ENCODE results near the gene MT1X. TPM values are rescaled to one million over a fixed set of nuclear protein-coding genes. Genes with fewer than 3 reads are reported as not detected.

Gene MT1X
- total RNA-seq, 1 donor from 2014 or later: 3,049 TPM

DNA sequence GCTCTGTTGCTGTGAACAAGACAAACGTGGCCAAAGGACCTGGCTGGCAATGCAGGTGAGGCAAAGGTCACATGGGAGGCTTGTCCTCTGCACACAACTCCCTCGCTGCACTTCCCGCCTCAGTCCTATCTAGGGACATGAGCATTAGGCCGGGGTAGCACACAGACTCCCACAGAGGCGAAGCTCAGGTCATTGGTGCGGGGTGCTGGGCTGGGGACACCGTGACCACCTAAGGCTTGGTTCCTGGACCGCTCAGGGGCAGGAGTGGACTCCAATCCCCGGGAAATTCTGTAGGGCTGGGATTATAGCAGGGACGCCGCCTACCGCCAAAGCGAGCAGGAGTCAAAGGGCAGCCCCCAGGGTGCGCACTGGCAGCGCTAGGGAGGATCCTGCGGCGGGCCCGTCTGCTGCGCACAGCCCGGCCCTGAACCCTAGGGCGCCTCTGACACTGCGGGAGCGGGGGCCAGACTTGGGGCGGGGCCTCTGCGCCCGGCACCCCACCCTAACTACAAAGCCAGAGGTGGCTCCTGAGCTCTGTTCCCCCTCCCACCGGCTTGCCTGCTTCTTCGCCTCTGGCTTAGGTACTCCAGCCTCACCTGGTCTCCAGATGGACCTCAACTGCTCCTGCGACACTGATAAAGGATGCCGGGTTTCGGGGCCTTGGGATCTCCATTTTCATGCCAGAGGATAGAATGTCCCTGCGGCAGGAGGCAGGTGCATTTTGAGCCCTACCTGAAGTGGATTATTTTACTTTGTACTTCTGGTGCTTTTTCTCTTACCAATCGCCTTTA lies 34.4 kb upstream of the MT1X start:
- Histone ChIP-seq H3K4me3 (no peak overlapping the region), H3K36me3 (no peaks in the 10 kb centered on the region), H3K4me1 (peaks cover 12% of the 10 kb centered on the region), H3K27ac (no peak overlapping the region), H3K9me3 (no peaks in the 10 kb centered on the region), H3K27me3 (no peaks in the 10 kb centered on the region)
- DNase-seq (ENCODE audit: extremely low spot score in 2 of 2): no peak
- TF ChIP-seq, protein P1, sequence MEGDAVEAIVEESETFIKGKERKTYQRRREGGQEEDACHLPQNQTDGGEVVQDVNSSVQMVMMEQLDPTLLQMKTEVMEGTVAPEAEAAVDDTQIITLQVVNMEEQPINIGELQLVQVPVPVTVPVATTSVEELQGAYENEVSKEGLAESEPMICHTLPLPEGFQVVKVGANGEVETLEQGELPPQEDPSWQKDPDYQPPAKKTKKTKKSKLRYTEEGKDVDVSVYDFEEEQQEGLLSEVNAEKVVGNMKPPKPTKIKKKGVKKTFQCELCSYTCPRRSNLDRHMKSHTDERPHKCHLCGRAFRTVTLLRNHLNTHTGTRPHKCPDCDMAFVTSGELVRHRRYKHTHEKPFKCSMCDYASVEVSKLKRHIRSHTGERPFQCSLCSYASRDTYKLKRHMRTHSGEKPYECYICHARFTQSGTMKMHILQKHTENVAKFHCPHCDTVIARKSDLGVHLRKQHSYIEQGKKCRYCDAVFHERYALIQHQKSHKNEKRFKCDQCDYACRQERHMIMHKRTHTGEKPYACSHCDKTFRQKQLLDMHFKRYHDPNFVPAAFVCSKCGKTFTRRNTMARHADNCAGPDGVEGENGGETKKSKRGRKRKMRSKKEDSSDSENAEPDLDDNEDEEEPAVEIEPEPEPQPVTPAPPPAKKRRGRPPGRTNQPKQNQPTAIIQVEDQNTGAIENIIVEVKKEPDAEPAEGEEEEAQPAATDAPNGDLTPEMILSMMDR (IDR thresholded peaks at IDR 0.05): no peak
- TF ChIP-seq POLR2AphosphoS5 (IDR thresholded peaks at IDR 0.05; ENCODE audit: insufficient read depth in 1 of 2, low read depth in 1 of 2): no peak
- TF ChIP-seq POLR2A (IDR thresholded peaks at IDR 0.05): no peak
- intact Hi-C loops (cut with DNase I): no loop called here

DNA sequence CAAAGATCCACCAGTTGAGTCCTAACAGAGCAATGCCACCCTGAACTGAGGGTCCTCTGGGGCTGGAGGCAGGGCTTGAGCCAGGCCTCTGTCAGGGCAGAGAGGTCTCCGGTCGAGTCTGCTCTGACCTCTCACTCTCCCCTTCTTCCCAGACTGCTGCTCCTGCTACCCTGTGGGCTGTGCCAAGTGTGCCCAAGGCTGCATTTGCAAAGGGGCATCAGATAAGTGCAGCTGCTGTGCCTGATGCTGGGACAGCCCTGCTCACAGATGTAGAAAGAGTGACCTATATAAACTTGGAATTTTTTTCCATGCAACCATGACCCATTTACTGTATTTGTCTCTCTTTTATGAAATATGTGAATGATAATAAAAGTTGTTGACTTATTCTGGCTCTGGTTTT lies 33.0 kb upstream of the MT1X start:
- Histone ChIP-seq H3K27me3 (no peaks in the 10 kb centered on the region), H3K27ac (no peak overlapping the region), H3K4me1 (no peaks in the 10 kb centered on the region), H3K4me3 (no peak overlapping the region), H3K9me3 (no peaks in the 10 kb centered on the region), H3K36me3 (no peaks in the 10 kb centered on the region)
- intact Hi-C loops (cut with DNase I): no loop called here
- no peak for DNase-seq (ENCODE audit: extremely low spot score in 2 of 2)
- TF ChIP-seq, protein P1 (IDR thresholded peaks at IDR 0.05): no peak
- TF ChIP-seq POLR2AphosphoS5 (IDR thresholded peaks at IDR 0.05; ENCODE audit: insufficient read depth in 1 of 2, low read depth in 1 of 2): no peak
- TF ChIP-seq POLR2A (IDR thresholded peaks at IDR 0.05): no peak

DNA sequence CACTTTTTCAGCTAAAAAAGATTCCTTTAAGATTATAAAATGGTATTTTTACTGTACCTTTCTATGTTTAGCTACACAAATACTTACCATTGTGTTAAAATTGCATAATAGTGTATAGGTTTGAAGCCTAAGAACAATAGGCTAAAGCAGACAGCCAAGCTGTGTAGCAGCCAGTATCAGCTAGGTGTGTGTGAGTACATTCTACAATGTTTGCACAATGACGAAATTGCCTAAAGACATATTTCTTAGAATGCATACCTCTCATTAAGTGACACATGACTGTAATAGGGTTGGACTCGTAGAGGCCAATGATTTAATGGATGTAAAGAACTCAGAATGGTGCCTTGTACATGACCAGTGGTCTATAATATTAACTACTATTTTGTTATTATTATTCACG lies 32.5 kb upstream of the MT1X start:
- Histone ChIP-seq H3K4me3 (no peak overlapping the region), H3K4me1 (no peaks in the 10 kb centered on the region), H3K36me3 (no peaks in the 10 kb centered on the region), H3K27ac (no peak overlapping the region), H3K9me3 (no peaks in the 10 kb centered on the region), H3K27me3 (no peaks in the 10 kb centered on the region)
- no peak for TF ChIP-seq POLR2A (IDR thresholded peaks at IDR 0.05)
- peak in 1 of 2 donors; percentile 85 for TF ChIP-seq POLR2AphosphoS5 (IDR thresholded peaks at IDR 0.05; ENCODE audit: insufficient read depth in 1 of 2, low read depth in 1 of 2)
- intact Hi-C loops (cut with DNase I): no loop called here
- no peak for DNase-seq (ENCODE audit: extremely low spot score in 2 of 2)

DNA sequence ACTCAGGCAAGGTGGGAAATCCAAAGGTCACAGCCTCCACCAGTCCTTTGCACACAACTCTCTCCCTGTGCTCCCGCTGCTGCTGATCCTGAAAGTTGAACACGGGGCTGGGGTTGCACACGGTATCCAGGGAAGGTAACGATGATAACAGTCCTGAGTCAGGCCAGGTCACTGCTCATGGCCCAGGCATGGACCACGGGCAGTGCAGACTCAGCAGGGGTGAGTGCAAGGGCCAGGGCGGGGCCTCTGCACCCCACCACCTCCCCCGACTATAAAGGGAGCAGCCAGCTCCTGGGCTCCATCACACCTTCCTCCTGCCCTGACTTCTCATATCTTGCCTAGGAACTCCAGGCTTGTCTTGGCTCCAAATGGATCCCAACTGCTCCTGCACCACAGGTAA lies 30.7 kb upstream of the MT1X start, which contains the start of gene MT1B:
TSS of gene MT1B (plus strand) at position 301 of the 400 bp plus-strand sequence. CDS start at position 369, 68 bp downstream.
- Histone ChIP-seq H3K4me3 (no peak within 1 kb of the TSS), H3K27me3 (no peaks in the 10 kb centered on the region), H3K4me1 (no peaks in the 10 kb centered on the region), H3K27ac (no peak within 1 kb of the TSS), H3K9me3 (no peaks in the 10 kb centered on the region), H3K36me3 (no peaks in the 10 kb centered on the region)
- no peak for TF ChIP-seq POLR2A (IDR thresholded peaks at IDR 0.05)
- TF ChIP-seq, protein P1 (IDR thresholded peaks at IDR 0.05): no peak
- TF ChIP-seq POLR2AphosphoS5 (IDR thresholded peaks at IDR 0.05; ENCODE audit: insufficient read depth in 1 of 2, low read depth in 1 of 2): no peak
- intact Hi-C loops (cut with DNase I): no loop called here
- no peak for DNase-seq (ENCODE audit: extremely low spot score in 2 of 2)

DNA sequence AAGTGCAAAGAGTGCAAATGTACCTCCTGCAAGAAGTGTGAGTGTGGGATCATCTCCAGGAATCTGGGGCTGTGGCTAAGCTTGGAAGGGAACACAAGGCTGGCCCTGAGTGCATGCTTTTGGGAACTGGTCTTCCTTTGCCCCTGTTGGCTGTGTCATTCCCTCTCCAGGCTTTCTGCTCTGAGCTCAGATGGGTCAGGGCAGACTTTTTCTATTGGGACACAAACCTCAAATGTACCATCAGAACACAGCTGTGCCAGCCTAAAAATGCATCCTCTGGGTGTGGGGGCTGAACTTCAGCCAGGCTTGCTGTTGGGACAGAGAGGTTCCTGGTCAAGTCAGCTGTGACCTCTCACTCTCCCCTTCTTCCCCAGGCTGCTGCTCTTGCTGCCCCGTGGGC lies 29.7 kb upstream of the MT1X start:
- Histone ChIP-seq H3K27ac (no peak overlapping the region), H3K4me1 (peaks cover 5% of the 10 kb centered on the region), H3K36me3 (no peaks in the 10 kb centered on the region), H3K9me3 (no peaks in the 10 kb centered on the region), H3K4me3 (no peak overlapping the region), H3K27me3 (no peaks in the 10 kb centered on the region)
- intact Hi-C loops (cut with DNase I): no loop called here
- TF ChIP-seq POLR2A (IDR thresholded peaks at IDR 0.05) (no peak), POLR2AphosphoS5 (IDR thresholded peaks at IDR 0.05; ENCODE audit: insufficient read depth in 1 of 2, low read depth in 1 of 2) (no peak)
- TF ChIP-seq, protein P1 (IDR thresholded peaks at IDR 0.05): no peak
- no peak for DNase-seq (ENCODE audit: extremely low spot score in 2 of 2)
